Measurements from ENCODE around the gene SOX8. TPM values are rescaled to one million over a fixed set of nuclear protein-coding genes. Genes with fewer than 3 reads are reported as not detected.

SOX8 gene
- total and polyA plus RNA-seq, 10 of the 15 experiments (the other 5 are each of a cell fraction or from before 2014, with no cell fraction given) = not detected

DNA sequence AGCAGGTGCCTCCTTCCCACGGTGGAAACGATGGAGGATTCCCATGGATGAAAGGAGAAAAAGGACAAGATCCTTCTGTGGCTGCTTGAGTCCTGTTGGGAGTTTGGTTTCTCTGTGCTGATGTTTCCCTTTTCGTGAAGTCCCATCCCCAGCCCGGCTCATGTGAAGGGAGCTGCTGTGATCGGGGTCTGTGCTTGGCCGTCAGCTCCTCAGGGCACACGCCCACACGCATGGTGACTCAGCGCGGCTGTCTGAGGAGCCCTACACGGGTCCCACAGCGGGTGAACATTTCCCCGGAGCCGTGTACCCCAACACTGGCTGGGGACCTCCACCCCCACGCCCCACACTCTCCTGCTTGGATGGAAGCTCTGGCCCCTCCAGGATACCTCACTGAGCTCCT, 46.5 kb downstream of the SOX8 start (continued):
- TF ChIP-seq JUND (IDR thresholded peaks at IDR 0.05; ENCODE audit: low read depth, low read length) = no peak
- no peak for TF ChIP-seq POLR2A (IDR thresholded peaks at IDR 0.05; ENCODE audit: low read depth, low read length)
- TF ChIP-seq, protein P1, sequence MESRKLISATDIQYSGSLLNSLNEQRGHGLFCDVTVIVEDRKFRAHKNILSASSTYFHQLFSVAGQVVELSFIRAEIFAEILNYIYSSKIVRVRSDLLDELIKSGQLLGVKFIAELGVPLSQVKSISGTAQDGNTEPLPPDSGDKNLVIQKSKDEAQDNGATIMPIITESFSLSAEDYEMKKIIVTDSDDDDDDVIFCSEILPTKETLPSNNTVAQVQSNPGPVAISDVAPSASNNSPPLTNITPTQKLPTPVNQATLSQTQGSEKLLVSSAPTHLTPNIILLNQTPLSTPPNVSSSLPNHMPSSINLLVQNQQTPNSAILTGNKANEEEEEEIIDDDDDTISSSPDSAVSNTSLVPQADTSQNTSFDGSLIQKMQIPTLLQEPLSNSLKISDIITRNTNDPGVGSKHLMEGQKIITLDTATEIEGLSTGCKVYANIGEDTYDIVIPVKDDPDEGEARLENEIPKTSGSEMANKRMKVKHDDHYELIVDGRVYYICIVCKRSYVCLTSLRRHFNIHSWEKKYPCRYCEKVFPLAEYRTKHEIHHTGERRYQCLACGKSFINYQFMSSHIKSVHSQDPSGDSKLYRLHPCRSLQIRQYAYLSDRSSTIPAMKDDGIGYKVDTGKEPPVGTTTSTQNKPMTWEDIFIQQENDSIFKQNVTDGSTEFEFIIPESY (IDR thresholded peaks at IDR 0.05) = no peak

GRCh38 chr16:1028524-1029258, 47.1 kb downstream of the SOX8 start:
- ChIA-PET RAD21 (ENCODE audit: unreplicated experiment) (no interaction called here), SMC1A (ENCODE audit: uncharacterized antibody, unreplicated experiment) (no interaction called here), CTCF (no interaction called here), POLR2A (interaction anchor here (0.5 kb wide), 1 partner anchor 61 kb away, joined by 5 read pairs; no protein-coding TSS in a partner anchor)
- intact Hi-C loops (cut with micrococcal nuclease; ENCODE audit: unreplicated experiment) (no loop called here), in situ Hi-C loops (cut with MboI) (no loop called here)
- H3K9ac ChIP-seq (ENCODE audit: control insufficient read depth, insufficient read depth, low read length) = no peak overlapping the region
- H3K27me3 ChIP-seq (replicated peaks in 1 of 2; ENCODE audit: control insufficient read depth in 2 of 2, insufficient read depth in 2 of 2, low read length in 1 of 2) = no peaks in the 10 kb centered on the region
- no peaks in the 10 kb centered on the region for H3K36me3 ChIP-seq (ENCODE audit: control insufficient read depth in 2 of 2, insufficient read depth in 2 of 2, low read length in 1 of 2)
- TF ChIP-seq KAT2A (conservative IDR thresholded peaks at IDR 0.05; ENCODE audit: control insufficient read depth, low read depth, low read length) (no peak), EZH2 (IDR thresholded peaks at IDR 0.05; ENCODE audit: borderline replicate concordance, control insufficient read depth, low read depth, low read length) (no peak), BACH1 (IDR thresholded peaks at IDR 0.05; ENCODE audit: borderline replicate concordance) (no peak)
- 19% methylated on average over 23 of the region's 39 CpGs for WGBS (ENCODE audit: insufficient coverage, insufficient replicate concordance, low lambda C conversion rate, missing lambda C conversion rate)
- H2AFZ ChIP-seq (ENCODE audit: control insufficient read depth, low read depth, low read length) = no peak overlapping the region
- H3K4me1 ChIP-seq (ENCODE audit: control insufficient read depth, insufficient read depth, low read length) = no peaks in the 10 kb centered on the region
- H3K79me2 ChIP-seq (ENCODE audit: control insufficient read depth, insufficient read depth, low read length) = no peaks in the 10 kb centered on the region
- no TSS peak for BruUV-seq (replicated peaks)
- DNase-seq (ENCODE audit: low read depth, low spot score) (no peak), FAIRE-seq (no peak), ATAC-seq (no peak)
- H3K9me3 ChIP-seq (replicated peaks; ENCODE audit: control insufficient read depth, insufficient read depth, low read length) = no peaks in the 10 kb centered on the region; the same call in 2 of the 3 replicates
- no peak overlapping the region for H3K27ac ChIP-seq (ENCODE audit: control insufficient read depth, insufficient read depth)
- H3K4me3 ChIP-seq = no peak overlapping the region
- H3K4me2 ChIP-seq (ENCODE audit: control insufficient read depth, insufficient read depth) = no peak overlapping the region
- no peaks in the 10 kb centered on the region for H4K20me1 ChIP-seq (ENCODE audit: control insufficient read depth, insufficient read depth)

Measured in GM12878 (cell line).